Cortex of kidney (tissue), 1 donor: ENCODE measurements around the gene APOLD1.
"Not testable (repeated sequence)": the region's sequence is repeated elsewhere in the genome, so short reads cannot be mapped to it uniquely, and the experiment has no call there.

Experiments used
- DNase-seq: peaks from one replicate; lab custom pipeline; 2025; lab: John Stamatoyannopoulos, UW

APOLD1 gene

GRCh38 chr12:12786706-12787601 lies 1.5 kb downstream of the APOLD1 start:
- no peak for DNase-seq

- no peak for DNase-seq
These were observed 2.7 kb downstream of the APOLD1 start for GRCh38 chr12:12788131-12788530.

DNA sequence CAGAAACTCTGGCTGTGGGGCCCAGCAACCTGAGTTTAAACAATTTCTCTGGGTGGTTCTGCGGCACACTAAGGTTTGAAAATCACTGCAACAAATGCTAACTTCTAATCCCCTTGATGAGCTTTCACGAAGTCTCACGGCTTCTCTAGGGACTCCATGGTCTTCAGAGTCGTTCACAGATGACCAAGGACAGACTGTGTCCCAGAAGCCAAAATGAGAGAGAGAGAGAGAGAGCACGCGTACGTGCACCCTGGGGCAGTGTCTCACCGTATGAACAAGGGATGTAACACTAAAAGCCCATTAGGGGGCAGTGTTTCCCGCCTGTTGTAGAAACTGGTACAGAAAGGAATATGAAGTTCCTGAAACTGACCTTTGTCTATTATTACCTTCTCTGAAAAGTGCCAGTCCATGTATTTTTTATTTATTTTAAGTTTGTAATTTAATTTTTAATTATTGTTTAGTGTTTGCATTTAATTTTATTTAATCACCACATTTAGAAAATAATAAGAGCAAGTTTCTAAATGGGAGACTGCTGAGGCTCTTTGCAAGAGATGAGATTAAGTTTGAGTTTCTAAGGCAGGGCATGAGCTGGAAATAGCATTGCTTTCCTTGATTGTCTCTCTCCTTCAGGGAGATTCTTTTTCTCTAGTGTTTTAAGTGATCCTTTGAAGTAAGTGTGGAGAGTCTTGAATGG lies 3.4 kb downstream of the APOLD1 start:
- no peak for DNase-seq

DNA sequence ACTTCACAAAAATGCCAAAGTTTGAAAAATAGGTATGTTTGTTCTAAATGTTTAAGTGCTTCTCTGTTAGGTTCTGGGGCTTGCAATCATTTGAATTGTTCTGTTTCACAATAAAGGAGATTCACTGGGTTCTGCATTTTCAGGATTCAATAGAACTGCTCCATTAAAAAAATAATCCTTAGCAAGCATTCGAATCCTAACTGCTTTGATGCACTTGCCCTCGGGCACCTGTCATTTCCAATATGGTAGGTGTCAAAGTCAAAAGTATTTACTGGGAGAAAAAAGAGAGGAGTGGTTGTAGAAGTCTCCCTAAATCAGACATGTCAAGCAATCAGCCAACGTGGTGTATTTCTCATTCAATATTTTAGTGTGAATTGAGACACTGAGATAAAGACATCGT lies 5.5 kb downstream of the APOLD1 start:
- no peak for DNase-seq

DNA sequence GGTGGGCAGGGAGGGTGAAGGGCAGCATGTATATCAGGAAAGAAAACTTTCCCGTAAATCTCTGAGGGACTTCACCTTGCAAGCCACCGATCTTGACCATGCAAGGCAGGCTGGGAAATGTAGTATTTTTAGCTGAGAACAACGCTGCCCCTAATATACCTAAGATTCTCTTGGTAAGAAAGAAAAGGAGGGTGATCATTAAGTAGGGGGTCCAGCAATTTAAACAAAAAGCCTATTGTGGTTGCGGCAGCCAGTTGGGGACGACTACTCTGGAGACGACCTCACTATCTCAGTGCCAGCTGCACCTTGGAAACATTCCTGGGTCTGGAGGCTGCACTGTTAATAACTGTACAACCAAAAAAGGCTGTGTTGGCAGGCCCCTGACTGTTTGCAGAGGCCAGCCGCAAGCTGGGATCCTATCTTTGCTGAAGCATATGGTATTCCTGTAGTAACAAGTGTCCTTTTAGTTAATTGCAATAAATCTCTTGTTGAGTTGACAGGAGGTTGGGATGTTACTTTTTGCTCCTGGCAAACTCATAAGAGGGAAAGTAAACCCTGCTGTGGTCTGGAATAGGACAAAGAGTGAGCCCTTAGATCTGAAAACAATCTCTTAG lies 6.4 kb downstream of the APOLD1 start:
- no peak for DNase-seq

- DNase-seq = no peak
These were observed 7.0 kb downstream of the APOLD1 start for GRCh38 chr12:12792421-12792820.

- DNase-seq = no peak
These were observed 9.2 kb downstream of the APOLD1 start for GRCh38 chr12:12794686-12795085.

DNA sequence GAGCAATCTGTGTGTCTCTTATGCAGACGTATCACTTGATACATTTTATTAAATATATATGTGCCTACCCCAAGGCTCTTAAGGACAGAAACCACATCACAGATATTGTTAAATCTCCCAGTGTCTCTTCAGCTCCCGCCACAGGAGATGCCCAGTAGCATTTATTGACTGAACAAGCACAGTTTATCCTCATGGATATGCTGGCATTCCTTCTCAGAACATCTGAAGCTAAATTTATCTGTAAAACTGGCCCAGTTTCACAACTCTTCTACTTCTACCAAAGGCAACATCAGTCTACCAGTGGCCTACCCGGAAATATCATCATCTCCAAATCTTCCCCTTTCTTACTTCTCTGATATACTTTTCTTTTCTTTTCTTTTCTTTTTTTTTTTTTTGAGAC lies 10.7 kb downstream of the APOLD1 start:
- no peak for DNase-seq

DNA sequence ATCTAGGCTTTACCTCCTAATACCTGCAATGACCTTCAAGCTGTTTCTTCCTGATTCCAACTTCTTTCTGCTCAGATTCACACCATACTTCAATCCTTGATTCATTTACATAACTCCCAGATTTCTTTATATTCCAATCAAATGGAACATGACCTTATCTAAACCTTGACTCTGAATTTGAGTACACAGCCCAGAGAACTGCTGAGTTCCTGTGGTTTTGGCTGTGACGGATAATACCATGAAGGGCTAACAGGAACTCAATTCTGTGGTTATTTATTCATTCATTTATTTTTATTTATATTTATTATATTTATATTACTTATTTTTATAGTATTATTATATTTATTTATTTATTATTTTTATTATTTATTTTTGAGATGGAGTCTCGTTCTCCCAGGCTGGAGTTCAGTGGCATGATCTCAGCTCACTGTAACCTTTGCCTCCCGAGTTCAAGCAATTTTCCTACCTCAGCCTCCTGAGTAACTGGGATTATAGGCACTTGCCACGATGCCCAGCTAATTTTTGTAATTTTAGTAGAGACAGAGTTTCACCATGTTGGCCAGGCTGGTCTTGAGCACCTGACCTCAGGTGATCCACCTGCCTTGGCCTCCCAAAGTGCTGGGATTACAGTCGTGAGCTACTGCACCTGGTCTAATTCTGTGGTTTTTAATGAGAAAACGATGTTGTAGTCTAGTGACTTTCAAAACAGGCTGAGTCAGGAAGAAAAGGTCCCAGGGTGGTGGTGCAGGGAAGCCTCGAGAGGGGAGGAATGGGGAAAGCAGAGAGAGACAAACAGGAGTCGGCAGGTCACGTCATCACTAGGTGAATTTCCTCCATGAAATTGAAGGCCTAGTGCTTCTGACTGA lies 11.7 kb downstream of the APOLD1 start:
- no peak for DNase-seq

DNA sequence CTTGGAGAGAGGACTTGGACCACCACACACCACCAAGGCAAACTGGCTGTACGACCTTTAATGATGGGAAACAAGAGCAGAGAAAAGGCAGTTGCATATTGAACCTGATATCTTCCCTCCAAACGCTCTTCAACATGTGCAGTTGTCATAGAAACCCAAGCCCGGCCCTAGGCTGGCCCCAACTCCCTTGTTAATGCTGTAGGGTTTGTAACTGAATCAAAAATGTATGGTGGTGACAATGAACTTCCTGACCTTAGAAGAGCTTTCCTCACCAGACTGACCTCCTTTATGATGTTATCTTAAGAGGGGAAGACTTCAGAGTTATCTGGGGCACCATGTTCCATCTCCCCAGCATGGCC lies 12.3 kb downstream of the APOLD1 start:
- no peak for DNase-seq

DNA sequence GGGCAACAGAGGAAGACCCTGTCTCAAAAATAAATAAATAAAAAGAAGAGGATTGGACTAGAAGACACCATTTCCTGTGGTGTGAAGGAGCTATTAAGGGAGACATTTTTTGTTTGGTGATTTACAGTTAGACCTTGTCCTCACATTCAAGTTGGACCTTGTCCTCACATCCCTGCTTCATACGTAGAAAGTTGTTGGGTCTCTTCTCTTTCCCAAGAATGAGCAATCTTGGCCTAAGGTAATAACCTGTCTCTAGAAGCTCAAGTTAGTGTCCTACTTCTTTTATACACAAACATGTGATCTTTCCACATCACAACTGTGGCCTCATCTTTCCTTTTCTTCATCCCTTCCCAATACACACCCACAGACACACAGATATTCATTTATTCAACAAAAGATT lies 13.0 kb downstream of the APOLD1 start:
- DNase-seq = no peak

- DNase-seq = no peak
These were observed 13.9 kb downstream of the APOLD1 start for GRCh38 chr12:12799163-12799920.

GRCh38 chr12:12800406-12801180 lies 15.1 kb downstream of the APOLD1 start:
- DNase-seq = no peak

GRCh38 chr12:12801656-12802055 lies 16.2 kb downstream of the APOLD1 start:
- not testable (repeated sequence) for DNase-seq

- no peak for DNase-seq
These were observed 17.7 kb downstream of the APOLD1 start for GRCh38 chr12:12803186-12803585.

DNA sequence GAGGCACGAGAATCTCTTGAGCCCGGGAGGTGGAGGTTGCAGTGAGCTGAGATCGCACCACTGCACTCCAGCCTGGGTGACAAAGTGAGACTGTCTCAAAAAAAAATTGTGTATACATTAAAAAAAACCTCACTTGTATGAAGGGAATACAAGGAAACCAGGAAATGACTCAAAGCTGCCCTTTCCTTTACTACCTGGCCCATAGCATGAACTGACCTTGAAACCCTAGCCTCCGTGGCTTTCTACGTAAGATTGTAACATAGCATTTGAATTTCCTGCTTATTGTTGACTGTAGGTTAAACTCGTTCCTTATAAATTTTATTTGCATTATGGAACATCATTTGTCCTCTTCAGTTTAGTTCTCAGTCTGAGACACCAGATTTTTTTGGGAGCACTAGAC lies 18.6 kb downstream of the APOLD1 start:
- DNase-seq = no peak

DNA sequence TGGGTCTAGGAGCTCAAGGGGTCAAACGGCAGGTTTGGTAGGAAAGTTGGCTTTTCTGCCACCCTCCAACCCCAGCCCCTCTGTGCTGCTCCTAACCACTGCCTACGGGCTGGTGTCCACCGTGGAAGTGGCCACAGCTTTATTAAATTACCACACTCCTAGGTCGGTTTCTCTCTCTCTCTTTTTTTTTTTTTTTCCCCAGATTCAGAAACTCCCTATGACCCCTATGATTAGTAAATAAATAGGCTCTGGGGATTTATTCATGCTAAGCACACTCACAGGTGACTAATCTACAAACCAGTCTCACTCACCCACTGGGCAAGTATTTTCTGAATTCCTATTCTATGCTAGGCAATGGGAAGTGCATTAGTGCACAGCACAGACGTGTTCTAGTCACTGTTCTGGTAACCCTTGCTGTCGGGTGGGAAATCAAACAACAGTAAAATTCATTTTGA lies 19.0 kb downstream of the APOLD1 start:
- no peak for DNase-seq

- DNase-seq = no peak
These were observed 21.5 kb downstream of the APOLD1 start for GRCh38 chr12:12806784-12807516.

DNA sequence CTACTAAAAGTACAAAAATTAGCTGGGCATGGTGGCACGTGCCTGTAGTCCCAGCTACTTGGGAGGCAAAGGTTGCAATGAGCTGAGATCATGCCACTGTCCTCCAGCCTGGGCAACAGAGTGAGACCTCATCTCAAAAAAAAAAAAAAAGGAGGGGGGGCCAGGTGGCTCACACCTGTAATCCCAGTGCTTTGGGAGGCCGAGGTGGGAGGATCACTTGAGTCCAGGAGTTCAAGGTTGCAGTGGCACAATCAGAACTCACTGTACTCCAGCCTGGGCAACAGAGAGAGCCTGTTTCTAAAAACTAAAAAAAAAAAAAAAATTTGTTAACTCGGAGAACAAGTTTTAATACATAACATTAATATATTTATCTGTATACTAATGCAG lies 22.1 kb downstream of the APOLD1 start:
- DNase-seq = not testable (repeated sequence)
